HCT116 (cell line): ENCODE results near the gene CERS6. TPM values are rescaled to one million over a fixed set of nuclear protein-coding genes. Genes with fewer than 3 reads are reported as not detected.

Experiments
- ATAC-seq: fragments of 200-7000 bp; cut with Tn5 transposase; 2 replicates; pipeline ENCODE4 v1.9.1; 2020; ENCODE audit warnings: mild to moderate bottlenecking, moderate library complexity
- BruUV-seq: library from RNA; stranded (reverse); fragments of 400-500 nt; replicated peaks from 2 replicates; lab custom pipeline; 2021; lab: Mats Ljungman, UMichigan
- CTCF ChIA-PET: fragments of 300-600 bp; sonication (Branson Sonifier 250); formaldehyde crosslinking; loops from one replicate; lab custom pipeline; 2021; ENCODE audit warnings: antibody characterized with exemption; lab: Charles Lee
- POLR2A ChIA-PET: fragments of 300-600, 350-600 bp; sonication (Branson Sonifier 250); formaldehyde crosslinking; loops from one replicate; lab custom pipeline; 2021; ENCODE audit warnings: antibody characterized with exemption; lab: Charles Lee
- RAD21 ChIA-PET, 2 experiments: fragments of 300-600 bp; sonication (Branson Sonifier 250); formaldehyde crosslinking; loops; one replicate each; lab custom pipeline; 2023; ENCODE audit warnings: low total read pairs in 2 of 2; ENCODE audit not compliant: uncharacterized antibody in 2 of 2, unreplicated experiment in 2 of 2, low non-redundant PET in 1 of 2; lab: Charles Lee
- DNase-seq: peaks from one replicate; pipeline ENCODE4 v3.0.0-alpha.2; 2010; ENCODE audit warnings: low read depth, low spot score
- H2AFZ ChIP-seq: fragments of 200-600 bp; shearing (Covaris generic), sonication (generic); 2 replicates; pipeline ENCODE4 v1.6.1; 2017; ENCODE audit warnings: low read depth, mixed run types, mixed read lengths, antibody characterized with exemption, low read length; ENCODE audit not compliant: poor library complexity, severe bottlenecking
- H3K27ac ChIP-seq: 2 replicates; pipeline ENCODE4 v1.5.1; 2012; ENCODE audit warnings: low read depth, low read length
- H3K27me3 ChIP-seq: fragments of 200-600 bp; sonication (generic); 2 replicates; pipeline ENCODE4 v1.6.1; 2016; ENCODE audit warnings: mixed run types, low read length, mixed read lengths; ENCODE audit not compliant: insufficient read depth
- H3K36me3 ChIP-seq, 2 experiments: fragments of 200-500 bp in 1 of 2; fragments of 200-600 bp in 1 of 2; sonication (Bioruptor generic) in 1 of 2; sonication (generic) in 1 of 2; 2 replicates each; pipeline versions ENCODE4 v1.5.1 to v1.6.1; 2014 to 2016; ENCODE audit warnings: low read length in 2 of 2, inconsistent platforms in 1 of 2, mixed read lengths in 1 of 2, mixed run types in 1 of 2; ENCODE audit not compliant: insufficient read depth in 2 of 2, control insufficient read depth in 1 of 2
- H3K4me1 ChIP-seq, 2 experiments: fragments of 200-600 bp in 1 of 2; sonication (generic) in 1 of 2; 2 replicates each; pipeline versions ENCODE4 v1.5.1 to v1.6.1; 2012 to 2017; ENCODE audit warnings: low read length in 2 of 2, inconsistent platforms in 1 of 2, mild to moderate bottlenecking in 1 of 2, mixed read lengths in 1 of 2, mixed run types in 1 of 2, moderate library complexity in 1 of 2; ENCODE audit not compliant: insufficient read depth in 2 of 2, control insufficient read depth in 1 of 2
- H3K4me2 ChIP-seq: fragments of 200-600 bp; sonication (generic); 2 replicates; pipeline ENCODE4 v1.6.1; 2017; ENCODE audit warnings: mixed run types, low read length, mixed read lengths
- H3K4me3 ChIP-seq, 2 experiments: fragments of 200-600 bp in 1 of 2; sonication (generic) in 1 of 2; replicated peaks in 1 of 2; 2 replicates each; pipeline ENCODE4 v1.5.1; 2011 to 2016; ENCODE audit warnings: low read length in 2 of 2, control low read depth in 1 of 2, low read depth in 1 of 2, mild to moderate bottlenecking in 1 of 2, mixed read lengths in 1 of 2, mixed run types in 1 of 2
- H3K79me2 ChIP-seq: fragments of 200-600 bp; sonication (generic); 2 replicates; pipeline ENCODE4 v1.6.1; 2017; ENCODE audit warnings: mild to moderate bottlenecking, mixed run types, low read length, moderate library complexity, mixed read lengths; ENCODE audit not compliant: insufficient read depth
- H3K9ac ChIP-seq: fragments of 200-600 bp; sonication (generic); 2 replicates; pipeline ENCODE4 v1.6.1; 2016; ENCODE audit warnings: low read length, mixed read lengths
- H3K9me2 ChIP-seq: fragments of 200-600 bp; sonication (generic), shearing (Covaris generic); 2 replicates; pipeline ENCODE4 v1.6.1; 2017; ENCODE audit warnings: mixed run types, mild to moderate bottlenecking, moderate library complexity; ENCODE audit not compliant: insufficient read depth
- H3K9me3 ChIP-seq, 2 experiments: fragments of 200-500 bp in 1 of 2; fragments of 200-600 bp in 1 of 2; sonication (Bioruptor generic) in 1 of 2; sonication (generic) in 1 of 2; 2 replicates each; pipeline ENCODE4 v1.6.1; 2014 to 2017; ENCODE audit warnings: low read length in 2 of 2, mixed read lengths in 2 of 2, inconsistent platforms in 1 of 2, low read depth in 1 of 2, mild to moderate bottlenecking in 1 of 2, mixed run types in 1 of 2, moderate library complexity in 1 of 2; ENCODE audit not compliant: control insufficient read depth in 1 of 2, insufficient read depth in 1 of 2
- H4K20me1 ChIP-seq: fragments of 200-600 bp; sonication (generic), shearing (Covaris generic); 2 replicates; pipeline ENCODE4 v1.6.1; 2017; ENCODE audit warnings: mixed run types, mild to moderate bottlenecking, moderate library complexity; ENCODE audit not compliant: insufficient read depth
- CBX3 ChIP-seq: IDR thresholded peaks from 2 replicates; pipeline ENCODE4 v1.6.1; 2012; ENCODE audit warnings: low read depth
- CEBPB ChIP-seq: IDR thresholded peaks from 2 replicates; pipeline ENCODE4 v1.6.1; 2012; ENCODE audit warnings: low read depth
- FOSL1 ChIP-seq: IDR thresholded peaks from 2 replicates; pipeline ENCODE4 v1.6.1; 2012; ENCODE audit warnings: low read depth
- JUND ChIP-seq: IDR thresholded peaks from 2 replicates; pipeline ENCODE4 v1.6.1; 2012
- POLR2A ChIP-seq: IDR thresholded peaks from 2 replicates; pipeline ENCODE4 v1.7.0; 2011; ENCODE audit warnings: borderline replicate concordance; ENCODE audit not compliant: insufficient read depth, insufficient read length; ENCODE audit errors: extremely low read depth
- POLR2AphosphoS5 ChIP-seq: IDR thresholded peaks from 2 replicates; pipeline ENCODE4 v1.6.1; 2011; ENCODE audit warnings: mild to moderate bottlenecking, low read depth, low read length, moderate library complexity
- RAD21 ChIP-seq: IDR thresholded peaks from 2 replicates; pipeline ENCODE4 v1.6.1; 2012; ENCODE audit warnings: low read depth, mild to moderate bottlenecking
- SP1 ChIP-seq: IDR thresholded peaks from 2 replicates; pipeline ENCODE4 v1.6.1; 2012; ENCODE audit warnings: low read depth
- SRF ChIP-seq: IDR thresholded peaks from 2 replicates; pipeline ENCODE4 v1.6.1; 2012; ENCODE audit warnings: low read depth
- ZFX ChIP-seq: fragments of 450-650 bp; IDR thresholded peaks from 2 replicates; pipeline ENCODE4 v1.6.1; 2017
- intact Hi-C: fragments of 100-400 bp; cut with micrococcal nuclease; formaldehyde crosslinking; loops from 2 replicates; pipeline ENCODE4 v1.10.0; 2022
- total RNA-seq: library from RNA; stranded (reverse); gene quantifications from one replicate; pipeline ENCODE4 v1.2.1, GENCODE V29; 2021; ENCODE audit not compliant: unreplicated experiment
- TF ChIP-seq, protein P1 (sequence below): IDR thresholded peaks from 2 replicates; pipeline ENCODE4 v1.6.1; 2012
- TF ChIP-seq, protein P2 (sequence below): IDR thresholded peaks from 2 replicates; pipeline ENCODE4 v1.6.1; 2012
- TF ChIP-seq, protein P3 (sequence below): IDR thresholded peaks from 2 replicates; pipeline ENCODE4 v1.6.1; 2011; ENCODE audit warnings: mild to moderate bottlenecking, low read length, moderate library complexity; ENCODE audit not compliant: insufficient replicate concordance; ENCODE audit errors: extremely low read depth

CERS6 gene
- total RNA-seq, 1 experiment from 2014 or later: 37.0 TPM

DNA sequence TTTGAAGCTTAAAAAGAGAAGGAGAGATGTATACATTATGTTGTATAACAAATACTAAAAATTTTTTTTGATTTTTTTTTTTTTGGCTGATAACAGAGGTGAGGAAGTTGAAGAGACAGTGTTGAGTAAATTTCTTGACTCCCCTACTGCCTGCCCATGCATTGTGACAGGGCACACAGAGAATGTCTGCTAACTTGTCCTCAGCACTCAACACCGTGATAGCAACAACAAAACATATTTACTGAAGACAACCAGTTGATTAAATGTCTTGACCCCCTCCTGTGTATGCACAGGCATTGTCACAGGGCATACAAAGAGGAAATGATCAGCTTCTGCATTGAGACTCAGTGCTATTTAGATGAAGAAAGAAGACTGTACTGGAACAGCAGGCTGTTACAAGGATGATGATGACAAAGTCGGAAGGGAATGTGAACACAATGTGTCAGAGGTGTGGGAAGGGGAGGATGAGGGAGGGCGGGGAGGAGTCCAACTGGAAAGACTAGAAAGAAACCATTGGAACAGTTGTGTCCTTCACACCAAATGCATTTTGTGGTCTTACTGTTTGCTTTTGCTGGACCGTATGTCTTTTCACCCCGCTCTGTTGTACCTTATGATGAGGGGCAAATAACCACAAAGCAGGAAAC is 89.5 kb downstream of the CERS6 start:
- Histone ChIP-seq H4K20me1 (no peaks in the 10 kb centered on the region), H3K79me2 (peaks cover 33% of the 10 kb centered on the region), H2AFZ (no peak overlapping the region), H3K27me3 (no peaks in the 10 kb centered on the region), H3K9me2 (0 out of 2 replicates have a peak, but pooled peaks cover 5% of the 10 kb centered on the region), H3K4me1 (peaks cover 0 to 12% of the 10 kb centered on the region in 2 experiments; a peak in 2 of 4 replicates), H3K36me3 (no peaks in the 10 kb centered on the region), H3K4me2 (peak overlapping the region; percentile 53), H3K27ac (no peak overlapping the region), H3K9me3 (no peaks in the 10 kb centered on the region), H3K4me3 (no peak overlapping the region), H3K9ac (no peak overlapping the region)
- TF ChIP-seq, protein P1, sequence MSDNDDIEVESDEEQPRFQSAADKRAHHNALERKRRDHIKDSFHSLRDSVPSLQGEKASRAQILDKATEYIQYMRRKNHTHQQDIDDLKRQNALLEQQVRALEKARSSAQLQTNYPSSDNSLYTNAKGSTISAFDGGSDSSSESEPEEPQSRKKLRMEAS: peak; percentile 20; the same call in 1 of the 2 replicates
- TF ChIP-seq, protein P2, sequence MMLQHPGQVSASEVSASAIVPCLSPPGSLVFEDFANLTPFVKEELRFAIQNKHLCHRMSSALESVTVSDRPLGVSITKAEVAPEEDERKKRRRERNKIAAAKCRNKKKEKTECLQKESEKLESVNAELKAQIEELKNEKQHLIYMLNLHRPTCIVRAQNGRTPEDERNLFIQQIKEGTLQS: no peak
- TF ChIP-seq RAD21 (no peak), FOSL1 (peak; percentile 26; the same call in 1 of the 2 replicates), SP1 (peak; percentile 38; the same call in 1 of the 2 replicates), CBX3 (no peak)
- ChIA-PET CTCF (no interaction called here), POLR2A (no interaction called here), RAD21 (interaction anchor here in 1 of 2 experiments (0.7 kb wide), 1 partner anchor 52 kb away, joined by 3 read pairs; no protein-coding TSS in a partner anchor)
- intact Hi-C loops: no loop called here
- ATAC-seq (peak; percentile 76), DNase-seq (peak; percentile 39)
- no TSS peak for BruUV-seq

DNA sequence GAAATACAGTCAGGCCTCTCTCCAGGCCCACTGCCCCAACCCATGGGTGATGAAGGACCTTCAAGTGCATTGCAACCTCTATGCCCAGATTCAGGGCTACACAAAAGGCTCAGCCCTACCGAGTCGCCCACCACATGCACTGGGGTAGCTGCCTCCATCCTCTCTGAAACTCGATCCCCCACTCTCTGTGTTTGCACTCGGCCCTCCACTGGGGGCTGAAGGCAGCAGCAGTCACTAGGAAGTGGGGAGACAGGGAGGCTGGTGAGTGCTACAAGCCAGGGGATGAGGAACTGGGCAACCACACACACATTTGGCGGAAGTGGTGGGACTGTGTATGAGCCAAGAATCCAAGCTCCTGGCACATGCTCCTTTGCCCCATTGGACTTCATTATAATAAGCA is 94.6 kb downstream of the CERS6 start:
- Histone ChIP-seq H3K4me3 (no peak overlapping the region), H3K27me3 (no peaks in the 10 kb centered on the region), H3K79me2 (peaks cover 12% of the 10 kb centered on the region; the same call in 1 of the 2 replicates), H2AFZ (no peak overlapping the region), H3K9ac (no peak overlapping the region), H3K36me3 (no peaks in the 10 kb centered on the region), H3K4me2 (no peak overlapping the region), H3K4me1 (peaks cover 0 to 5% of the 10 kb centered on the region in 2 experiments; a peak in 2 of 4 replicates), H3K9me2 (0 out of 2 replicates have a peak, but pooled peaks cover 5% of the 10 kb centered on the region), H3K9me3 (no peaks in the 10 kb centered on the region), H4K20me1 (no peaks in the 10 kb centered on the region), H3K27ac (no peak overlapping the region)
- BruUV-seq: no TSS peak
- ChIA-PET RAD21 (no interaction called here), POLR2A (no interaction called here), CTCF (no interaction called here)
- intact Hi-C loops: no loop called here
- TF ChIP-seq CBX3 (no peak), POLR2AphosphoS5 (no peak), CEBPB (no peak), SRF (no peak), ZFX (no peak), JUND (no peak), POLR2A (no peak)
- TF ChIP-seq, protein P2: no peak
- TF ChIP-seq, protein P3, sequence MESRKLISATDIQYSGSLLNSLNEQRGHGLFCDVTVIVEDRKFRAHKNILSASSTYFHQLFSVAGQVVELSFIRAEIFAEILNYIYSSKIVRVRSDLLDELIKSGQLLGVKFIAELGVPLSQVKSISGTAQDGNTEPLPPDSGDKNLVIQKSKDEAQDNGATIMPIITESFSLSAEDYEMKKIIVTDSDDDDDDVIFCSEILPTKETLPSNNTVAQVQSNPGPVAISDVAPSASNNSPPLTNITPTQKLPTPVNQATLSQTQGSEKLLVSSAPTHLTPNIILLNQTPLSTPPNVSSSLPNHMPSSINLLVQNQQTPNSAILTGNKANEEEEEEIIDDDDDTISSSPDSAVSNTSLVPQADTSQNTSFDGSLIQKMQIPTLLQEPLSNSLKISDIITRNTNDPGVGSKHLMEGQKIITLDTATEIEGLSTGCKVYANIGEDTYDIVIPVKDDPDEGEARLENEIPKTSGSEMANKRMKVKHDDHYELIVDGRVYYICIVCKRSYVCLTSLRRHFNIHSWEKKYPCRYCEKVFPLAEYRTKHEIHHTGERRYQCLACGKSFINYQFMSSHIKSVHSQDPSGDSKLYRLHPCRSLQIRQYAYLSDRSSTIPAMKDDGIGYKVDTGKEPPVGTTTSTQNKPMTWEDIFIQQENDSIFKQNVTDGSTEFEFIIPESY: no peak
- ATAC-seq (no peak; the same call in 1 of the 2 replicates), DNase-seq (no peak)
